ENCODE results near the gene ZDHHC8.

ZDHHC8 gene

GRCh38 chr22:20137113-20137512, 5.5 kb downstream of the ZDHHC8 start:
- no peak for DNase-seq (ENCODE audit: low read depth in 2 of 2)
- H3K4me3 ChIP-seq (replicated peaks in 1 of 2; ENCODE audit: low read depth in 2 of 2, low read length in 2 of 2) = no peak overlapping the region

GRCh38 chr22:20137671-20138416, 6.2 kb downstream of the ZDHHC8 start:
- DNase-seq (ENCODE audit: low read depth in 2 of 2) = no peak
- no peak overlapping the region for H3K4me3 ChIP-seq (replicated peaks in 1 of 2; ENCODE audit: low read depth in 2 of 2, low read length in 2 of 2)
- no peak for TF ChIP-seq CTCF (IDR thresholded peaks at IDR 0.05; ENCODE audit: low read depth, low read length)

More at GRCh38 chr22:20137113-20137512, 5.5 kb downstream of the ZDHHC8 start:
- TF ChIP-seq CTCF (IDR thresholded peaks at IDR 0.05; ENCODE audit: low read depth, low read length) = no peak

DNA sequence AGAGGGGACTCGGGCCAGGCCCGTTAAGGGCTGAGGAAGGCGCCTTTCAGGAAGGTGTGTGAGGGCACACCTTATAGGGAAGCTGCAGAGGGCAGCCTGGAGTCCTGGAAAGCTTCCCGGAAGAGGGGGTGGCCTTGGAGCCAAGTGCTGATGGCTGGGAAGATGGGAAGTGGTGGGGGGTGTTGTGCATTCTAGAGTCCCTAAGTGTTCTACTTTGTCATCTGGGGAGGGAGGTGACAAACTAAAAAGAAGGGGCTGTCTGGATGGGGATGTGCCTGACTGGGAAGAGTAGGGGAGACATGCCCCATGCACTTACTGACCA, 6.8 kb downstream of the ZDHHC8 start:
- no peak for DNase-seq (ENCODE audit: low read depth in 2 of 2)
- no peak overlapping the region for H3K4me3 ChIP-seq (replicated peaks in 1 of 2; ENCODE audit: low read depth in 2 of 2, low read length in 2 of 2)
- no peak for TF ChIP-seq CTCF (IDR thresholded peaks at IDR 0.05; ENCODE audit: low read depth, low read length)

- TF ChIP-seq CTCF (IDR thresholded peaks at IDR 0.05; ENCODE audit: low read depth, low read length) = no peak
- H3K4me3 ChIP-seq (replicated peaks in 1 of 2; ENCODE audit: low read depth in 2 of 2, low read length in 2 of 2) = no peak overlapping the region
- no peak for DNase-seq (ENCODE audit: low read depth in 2 of 2)
Measured at GRCh38 chr22:20138868-20139267, 7.3 kb downstream of the ZDHHC8 start.

GRCh38 chr22:20139391-20140106, 7.9 kb downstream of the ZDHHC8 start:
- no peak for DNase-seq (ENCODE audit: low read depth in 2 of 2)
- no peak for TF ChIP-seq CTCF (IDR thresholded peaks at IDR 0.05; ENCODE audit: low read depth, low read length)
- no peak overlapping the region for H3K4me3 ChIP-seq (replicated peaks in 1 of 2; ENCODE audit: low read depth in 2 of 2, low read length in 2 of 2)

DNA sequence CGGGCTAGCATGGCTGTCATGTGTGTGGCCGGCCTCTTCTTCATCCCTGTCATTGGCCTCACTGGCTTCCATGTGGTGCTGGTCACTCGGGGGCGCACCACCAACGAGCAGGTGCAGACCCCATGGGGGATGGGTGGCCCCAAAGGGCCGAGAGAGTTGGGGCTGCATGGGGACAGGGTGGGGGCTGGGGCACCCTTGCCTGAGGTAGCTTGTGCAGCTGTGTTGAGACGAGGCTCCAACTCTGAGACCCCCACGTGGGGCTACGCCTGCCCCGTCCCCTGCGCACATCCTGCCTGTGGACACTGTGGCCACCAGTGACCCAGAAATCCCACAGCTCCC, 8.5 kb downstream of the ZDHHC8 start:
- DNase-seq (ENCODE audit: low read depth in 2 of 2) = no peak

More for the DNA sequence above, 8.5 kb downstream of the ZDHHC8 start:
- H3K4me3 ChIP-seq (replicated peaks in 1 of 2; ENCODE audit: low read depth in 2 of 2, low read length in 2 of 2) = no peak overlapping the region
- no peak for TF ChIP-seq CTCF (IDR thresholded peaks at IDR 0.05; ENCODE audit: low read depth, low read length)

Measured in cardiac fibroblast (primary cell).